HEK293 (cell line): ENCODE data around the gene CDYL2.

Experiments
- CTCF ChIA-PET: fragments of 350-600 bp; formaldehyde crosslinking; extraction: SDS; loops from one replicate; lab custom pipeline; 2021; ENCODE audit warnings: antibody characterized with exemption; lab: Yijun Ruan, JAX
- POLR2A ChIA-PET: fragments of 300-600 bp; formaldehyde crosslinking; extraction: SDS; loops from one replicate; lab custom pipeline; 2020; ENCODE audit warnings: antibody characterized with exemption, inconsistent platforms; lab: Yijun Ruan, JAX
- H3K27ac ChIP-seq: fragments of 200-500 bp; sonication (Bioruptor generic); 2 replicates; pipeline ENCODE4 v1.5.1; 2014; ENCODE audit warnings: low read depth, low read length, control low read depth, inconsistent platforms; ENCODE audit errors: extremely low read depth
- H3K36me3 ChIP-seq, 2 experiments: fragments of 200-500 bp in 1 of 2; sonication (Bioruptor generic) in 1 of 2; 1 replicate in 1 of 2; 2 replicates in 1 of 2; pipeline ENCODE4 v1.5.1; 2014 to 2017; ENCODE audit warnings: inconsistent platforms in 2 of 2, low read length in 2 of 2; ENCODE audit not compliant: control insufficient read depth in 2 of 2, insufficient read depth in 1 of 2
- H3K4me1 ChIP-seq: fragments of 200-500 bp; sonication (Bioruptor generic); 2 replicates; pipeline ENCODE4 v1.5.1; 2014; ENCODE audit warnings: mild to moderate bottlenecking, low read length, inconsistent platforms; ENCODE audit not compliant: control insufficient read depth, insufficient read depth
- H3K4me3 ChIP-seq: 2 replicates; pipeline ENCODE4 v1.5.1; 2011; ENCODE audit warnings: low read depth, mild to moderate bottlenecking, control low read depth, low read length, moderate library complexity
- H3K9me3 ChIP-seq: fragments of 200-500 bp; sonication (Bioruptor generic); 2 replicates; pipeline ENCODE4 v1.5.1; 2014; ENCODE audit warnings: low read depth, low read length, inconsistent platforms; ENCODE audit not compliant: control insufficient read depth, insufficient read depth
- MYNN ChIP-seq: fragments of 450-650 bp; formaldehyde crosslinking; IDR thresholded peaks from 2 replicates; pipeline ENCODE4 v1.5.1; 2016; ENCODE audit warnings: missing biosample characterization, missing genetic modification characterization, borderline replicate concordance
- REPIN1 ChIP-seq: fragments of 450-650 bp; formaldehyde crosslinking; IDR thresholded peaks from 2 replicates; pipeline ENCODE4 v1.5.1; 2017; ENCODE audit warnings: missing biosample characterization, missing genetic modification characterization, low read depth
- SCRT1 ChIP-seq: fragments of 450-650 bp; formaldehyde crosslinking; IDR thresholded peaks from 2 replicates; pipeline ENCODE4 v1.5.1; 2016; ENCODE audit warnings: missing biosample characterization, missing genetic modification characterization, borderline replicate concordance
- SCRT2 ChIP-seq: fragments of 450-650 bp; formaldehyde crosslinking; IDR thresholded peaks from 2 replicates; pipeline ENCODE4 v1.5.1; 2016; ENCODE audit warnings: missing biosample characterization, missing genetic modification characterization
- SP7 ChIP-seq: fragments of 450-650 bp; formaldehyde crosslinking; IDR thresholded peaks from 2 replicates; pipeline ENCODE4 v1.5.1; 2016; ENCODE audit warnings: missing biosample characterization, missing genetic modification characterization
- ZBTB1 ChIP-seq: fragments of 450-650 bp; formaldehyde crosslinking; IDR thresholded peaks from 2 replicates; pipeline ENCODE4 v1.5.1; 2016; ENCODE audit warnings: missing biosample characterization, missing genetic modification characterization
- ZFP37 ChIP-seq: fragments of 450-650 bp; formaldehyde crosslinking; IDR thresholded peaks from 2 replicates; pipeline ENCODE4 v1.5.1; 2016; ENCODE audit warnings: missing biosample characterization, missing genetic modification characterization
- ZNF140 ChIP-seq: fragments of 450-650 bp; formaldehyde crosslinking; IDR thresholded peaks from 2 replicates; pipeline ENCODE4 v1.5.1; 2016; ENCODE audit warnings: missing biosample characterization, missing genetic modification characterization
- ZNF24 ChIP-seq: fragments of 450-650 bp; formaldehyde crosslinking; IDR thresholded peaks from 2 replicates; pipeline ENCODE4 v1.5.1; 2016; ENCODE audit warnings: missing biosample characterization, missing genetic modification characterization
- ZNF26 ChIP-seq: fragments of 450-650 bp; formaldehyde crosslinking; IDR thresholded peaks from 2 replicates; pipeline ENCODE4 v1.5.1; 2016; ENCODE audit warnings: missing biosample characterization, missing genetic modification characterization
- ZNF391 ChIP-seq: fragments of 450-650 bp; formaldehyde crosslinking; IDR thresholded peaks from 2 replicates; pipeline ENCODE4 v1.5.1; 2016; ENCODE audit warnings: low read depth, missing biosample characterization, missing genetic modification characterization, borderline replicate concordance
- ZNF426 ChIP-seq: fragments of 450-650 bp; formaldehyde crosslinking; IDR thresholded peaks from 2 replicates; pipeline ENCODE4 v1.5.1; 2017; ENCODE audit warnings: missing biosample characterization, missing genetic modification characterization, mild to moderate bottlenecking, inconsistent platforms, moderate library complexity
- ZNF433 ChIP-seq: fragments of 450-650 bp; formaldehyde crosslinking; IDR thresholded peaks from 2 replicates; pipeline ENCODE4 v1.5.1; 2016; ENCODE audit warnings: missing biosample characterization, missing genetic modification characterization, low read depth
- ZNF529 ChIP-seq: fragments of 450-650 bp; formaldehyde crosslinking; IDR thresholded peaks from 2 replicates; pipeline ENCODE4 v1.5.1; 2017; ENCODE audit warnings: missing genetic modification characterization, missing biosample characterization; ENCODE audit not compliant: insufficient replicate concordance
- ZNF549 ChIP-seq: fragments of 450-650 bp; IDR thresholded peaks from 2 replicates; pipeline ENCODE4 v1.5.1; 2018; ENCODE audit warnings: missing biosample characterization, missing genetic modification characterization, mild to moderate bottlenecking, inconsistent platforms, moderate library complexity
- ZNF558 ChIP-seq: fragments of 450-650 bp; formaldehyde crosslinking; IDR thresholded peaks from 2 replicates; pipeline ENCODE4 v1.5.1; 2016; ENCODE audit warnings: missing biosample characterization, missing genetic modification characterization
- TF ChIP-seq, protein P1 (sequence below): fragments of 450-650 bp; formaldehyde crosslinking; IDR thresholded peaks from 2 replicates; pipeline ENCODE4 v1.5.1; 2017; ENCODE audit warnings: missing biosample characterization, missing genetic modification characterization
- TF ChIP-seq, protein P2 (sequence below): fragments of 450-650 bp; formaldehyde crosslinking; IDR thresholded peaks from 2 replicates; pipeline ENCODE4 v1.5.0; 2017; ENCODE audit warnings: missing biosample characterization, missing genetic modification characterization, borderline replicate concordance
- TF ChIP-seq, protein P3 (sequence below): fragments of 450-650 bp; formaldehyde crosslinking; IDR thresholded peaks from 2 replicates; pipeline ENCODE4 v1.5.1; 2016; ENCODE audit warnings: missing biosample characterization, missing genetic modification characterization, borderline replicate concordance
- TF ChIP-seq, protein P4 (sequence below): fragments of 450-650 bp; formaldehyde crosslinking; IDR thresholded peaks from 2 replicates; pipeline ENCODE4 v1.5.1; 2016; ENCODE audit warnings: missing biosample characterization, missing genetic modification characterization, low read depth

The CDYL2 gene

GRCh38 chr16:80664786-80665185 is 139.6 kb downstream of the CDYL2 start (continued):
- TF ChIP-seq ZNF140 (tag by site-specific recombination) (no peak), MYNN (tag by site-specific recombination) (no peak), REPIN1 (tag by site-specific recombination) (no peak), ZNF391 (no peak)

DNA sequence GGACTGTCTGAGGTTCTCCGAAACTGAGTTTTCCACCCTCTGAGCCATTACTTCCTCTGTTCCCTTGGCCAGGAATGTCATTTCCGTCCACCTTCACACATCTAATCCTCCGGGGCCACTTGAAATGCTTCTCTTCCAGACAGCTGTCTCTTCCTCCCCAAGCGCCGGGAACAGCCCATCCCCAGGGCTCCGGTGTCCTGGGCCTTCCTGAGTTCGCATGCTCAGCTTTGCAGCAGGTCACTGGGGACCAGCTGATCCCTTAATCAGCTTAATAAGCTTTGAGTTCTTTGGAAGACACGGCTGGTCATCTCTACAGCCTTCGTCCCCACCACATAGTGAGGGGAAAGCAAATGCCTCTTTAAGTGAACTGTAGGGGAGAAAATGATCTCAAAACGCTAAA is 140.2 kb downstream of the CDYL2 start:
- no peak overlapping the region for H3K4me3 ChIP-seq
- H3K36me3 ChIP-seq = no peaks in the 10 kb centered on the region
- H3K27ac ChIP-seq = no peak overlapping the region
- H3K4me1 ChIP-seq = no peaks in the 10 kb centered on the region
- CTCF ChIA-PET = no interaction called here
- no peak for TF ChIP-seq ZNF426 (tag by site-specific recombination)
- no peak for TF ChIP-seq ZNF529 (tag by site-specific recombination)
- no peak for TF ChIP-seq SCRT2 (tag by site-specific recombination)
- TF ChIP-seq SCRT1 (tag by site-specific recombination) = no peak
- no peak for TF ChIP-seq ZNF26 (tag by site-specific recombination)
- no peaks in the 10 kb centered on the region for H3K9me3 ChIP-seq
- POLR2A ChIA-PET = no interaction called here

- H3K4me1 ChIP-seq = no peaks in the 10 kb centered on the region
- H3K27ac ChIP-seq = no peak overlapping the region
- no peaks in the 10 kb centered on the region for H3K36me3 ChIP-seq
- H3K4me3 ChIP-seq = no peak overlapping the region
- ChIA-PET CTCF (no interaction called here), POLR2A (no interaction called here)
- H3K9me3 ChIP-seq = no peaks in the 10 kb centered on the region
- TF ChIP-seq ZNF549 (no peak), SP7 (tag by site-specific recombination) (no peak), ZNF558 (no peak), ZNF433 (tag by site-specific recombination) (no peak), ZNF24 (tag by site-specific recombination) (no peak), ZBTB1 (tag by site-specific recombination) (no peak), ZFP37 (tag by site-specific recombination) (no peak)
- TF ChIP-seq, protein P1, sequence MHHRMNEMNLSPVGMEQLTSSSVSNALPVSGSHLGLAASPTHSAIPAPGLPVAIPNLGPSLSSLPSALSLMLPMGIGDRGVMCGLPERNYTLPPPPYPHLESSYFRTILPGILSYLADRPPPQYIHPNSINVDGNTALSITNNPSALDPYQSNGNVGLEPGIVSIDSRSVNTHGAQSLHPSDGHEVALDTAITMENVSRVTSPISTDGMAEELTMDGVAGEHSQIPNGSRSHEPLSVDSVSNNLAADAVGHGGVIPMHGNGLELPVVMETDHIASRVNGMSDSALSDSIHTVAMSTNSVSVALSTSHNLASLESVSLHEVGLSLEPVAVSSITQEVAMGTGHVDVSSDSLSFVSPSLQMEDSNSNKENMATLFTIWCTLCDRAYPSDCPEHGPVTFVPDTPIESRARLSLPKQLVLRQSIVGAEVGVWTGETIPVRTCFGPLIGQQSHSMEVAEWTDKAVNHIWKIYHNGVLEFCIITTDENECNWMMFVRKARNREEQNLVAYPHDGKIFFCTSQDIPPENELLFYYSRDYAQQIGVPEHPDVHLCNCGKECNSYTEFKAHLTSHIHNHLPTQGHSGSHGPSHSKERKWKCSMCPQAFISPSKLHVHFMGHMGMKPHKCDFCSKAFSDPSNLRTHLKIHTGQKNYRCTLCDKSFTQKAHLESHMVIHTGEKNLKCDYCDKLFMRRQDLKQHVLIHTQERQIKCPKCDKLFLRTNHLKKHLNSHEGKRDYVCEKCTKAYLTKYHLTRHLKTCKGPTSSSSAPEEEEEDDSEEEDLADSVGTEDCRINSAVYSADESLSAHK (tag by site-specific recombination) = no peak
- TF ChIP-seq, protein P2, sequence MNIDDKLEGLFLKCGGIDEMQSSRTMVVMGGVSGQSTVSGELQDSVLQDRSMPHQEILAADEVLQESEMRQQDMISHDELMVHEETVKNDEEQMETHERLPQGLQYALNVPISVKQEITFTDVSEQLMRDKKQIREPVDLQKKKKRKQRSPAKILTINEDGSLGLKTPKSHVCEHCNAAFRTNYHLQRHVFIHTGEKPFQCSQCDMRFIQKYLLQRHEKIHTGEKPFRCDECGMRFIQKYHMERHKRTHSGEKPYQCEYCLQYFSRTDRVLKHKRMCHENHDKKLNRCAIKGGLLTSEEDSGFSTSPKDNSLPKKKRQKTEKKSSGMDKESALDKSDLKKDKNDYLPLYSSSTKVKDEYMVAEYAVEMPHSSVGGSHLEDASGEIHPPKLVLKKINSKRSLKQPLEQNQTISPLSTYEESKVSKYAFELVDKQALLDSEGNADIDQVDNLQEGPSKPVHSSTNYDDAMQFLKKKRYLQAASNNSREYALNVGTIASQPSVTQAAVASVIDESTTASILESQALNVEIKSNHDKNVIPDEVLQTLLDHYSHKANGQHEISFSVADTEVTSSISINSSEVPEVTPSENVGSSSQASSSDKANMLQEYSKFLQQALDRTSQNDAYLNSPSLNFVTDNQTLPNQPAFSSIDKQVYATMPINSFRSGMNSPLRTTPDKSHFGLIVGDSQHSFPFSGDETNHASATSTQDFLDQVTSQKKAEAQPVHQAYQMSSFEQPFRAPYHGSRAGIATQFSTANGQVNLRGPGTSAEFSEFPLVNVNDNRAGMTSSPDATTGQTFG (tag by site-specific recombination) = no peak
- TF ChIP-seq, protein P3, sequence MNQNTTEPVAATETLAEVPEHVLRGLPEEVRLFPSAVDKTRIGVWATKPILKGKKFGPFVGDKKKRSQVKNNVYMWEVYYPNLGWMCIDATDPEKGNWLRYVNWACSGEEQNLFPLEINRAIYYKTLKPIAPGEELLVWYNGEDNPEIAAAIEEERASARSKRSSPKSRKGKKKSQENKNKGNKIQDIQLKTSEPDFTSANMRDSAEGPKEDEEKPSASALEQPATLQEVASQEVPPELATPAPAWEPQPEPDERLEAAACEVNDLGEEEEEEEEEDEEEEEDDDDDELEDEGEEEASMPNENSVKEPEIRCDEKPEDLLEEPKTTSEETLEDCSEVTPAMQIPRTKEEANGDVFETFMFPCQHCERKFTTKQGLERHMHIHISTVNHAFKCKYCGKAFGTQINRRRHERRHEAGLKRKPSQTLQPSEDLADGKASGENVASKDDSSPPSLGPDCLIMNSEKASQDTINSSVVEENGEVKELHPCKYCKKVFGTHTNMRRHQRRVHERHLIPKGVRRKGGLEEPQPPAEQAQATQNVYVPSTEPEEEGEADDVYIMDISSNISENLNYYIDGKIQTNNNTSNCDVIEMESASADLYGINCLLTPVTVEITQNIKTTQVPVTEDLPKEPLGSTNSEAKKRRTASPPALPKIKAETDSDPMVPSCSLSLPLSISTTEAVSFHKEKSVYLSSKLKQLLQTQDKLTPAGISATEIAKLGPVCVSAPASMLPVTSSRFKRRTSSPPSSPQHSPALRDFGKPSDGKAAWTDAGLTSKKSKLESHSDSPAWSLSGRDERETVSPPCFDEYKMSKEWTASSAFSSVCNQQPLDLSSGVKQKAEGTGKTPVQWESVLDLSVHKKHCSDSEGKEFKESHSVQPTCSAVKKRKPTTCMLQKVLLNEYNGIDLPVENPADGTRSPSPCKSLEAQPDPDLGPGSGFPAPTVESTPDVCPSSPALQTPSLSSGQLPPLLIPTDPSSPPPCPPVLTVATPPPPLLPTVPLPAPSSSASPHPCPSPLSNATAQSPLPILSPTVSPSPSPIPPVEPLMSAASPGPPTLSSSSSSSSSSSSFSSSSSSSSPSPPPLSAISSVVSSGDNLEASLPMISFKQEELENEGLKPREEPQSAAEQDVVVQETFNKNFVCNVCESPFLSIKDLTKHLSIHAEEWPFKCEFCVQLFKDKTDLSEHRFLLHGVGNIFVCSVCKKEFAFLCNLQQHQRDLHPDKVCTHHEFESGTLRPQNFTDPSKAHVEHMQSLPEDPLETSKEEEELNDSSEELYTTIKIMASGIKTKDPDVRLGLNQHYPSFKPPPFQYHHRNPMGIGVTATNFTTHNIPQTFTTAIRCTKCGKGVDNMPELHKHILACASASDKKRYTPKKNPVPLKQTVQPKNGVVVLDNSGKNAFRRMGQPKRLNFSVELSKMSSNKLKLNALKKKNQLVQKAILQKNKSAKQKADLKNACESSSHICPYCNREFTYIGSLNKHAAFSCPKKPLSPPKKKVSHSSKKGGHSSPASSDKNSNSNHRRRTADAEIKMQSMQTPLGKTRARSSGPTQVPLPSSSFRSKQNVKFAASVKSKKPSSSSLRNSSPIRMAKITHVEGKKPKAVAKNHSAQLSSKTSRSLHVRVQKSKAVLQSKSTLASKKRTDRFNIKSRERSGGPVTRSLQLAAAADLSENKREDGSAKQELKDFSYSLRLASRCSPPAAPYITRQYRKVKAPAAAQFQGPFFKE = no peak
- TF ChIP-seq, protein P4, sequence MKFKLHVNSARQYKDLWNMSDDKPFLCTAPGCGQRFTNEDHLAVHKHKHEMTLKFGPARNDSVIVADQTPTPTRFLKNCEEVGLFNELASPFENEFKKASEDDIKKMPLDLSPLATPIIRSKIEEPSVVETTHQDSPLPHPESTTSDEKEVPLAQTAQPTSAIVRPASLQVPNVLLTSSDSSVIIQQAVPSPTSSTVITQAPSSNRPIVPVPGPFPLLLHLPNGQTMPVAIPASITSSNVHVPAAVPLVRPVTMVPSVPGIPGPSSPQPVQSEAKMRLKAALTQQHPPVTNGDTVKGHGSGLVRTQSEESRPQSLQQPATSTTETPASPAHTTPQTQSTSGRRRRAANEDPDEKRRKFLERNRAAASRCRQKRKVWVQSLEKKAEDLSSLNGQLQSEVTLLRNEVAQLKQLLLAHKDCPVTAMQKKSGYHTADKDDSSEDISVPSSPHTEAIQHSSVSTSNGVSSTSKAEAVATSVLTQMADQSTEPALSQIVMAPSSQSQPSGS (tag by site-specific recombination) = no peak
These were observed 141.3 kb downstream of the CDYL2 start for GRCh38 chr16:80663078-80663477.
